Hepatocyte (in vitro differentiated cells): ENCODE results near the gene EXOC6. TPM values are rescaled to one million over a fixed set of nuclear protein-coding genes. Genes with fewer than 3 reads are reported as not detected.

ENCODE experiments used
- DNase-seq: peaks from one replicate; pipeline ENCODE4 v3.0.0-alpha.2; 2016; ENCODE audit warnings: low spot score
- H2AFZ ChIP-seq: fragments of 200-600 bp; sonication (generic); 2 replicates; pipeline ENCODE4 v1.6.0; 2016; ENCODE audit warnings: antibody characterized with exemption, mild to moderate bottlenecking
- H3K27ac ChIP-seq: fragments of 200-600 bp; sonication (generic); 2 replicates; pipeline ENCODE4 v1.5.1; 2016; ENCODE audit warnings: mild to moderate bottlenecking
- H3K27me3 ChIP-seq: fragments of 200-600 bp; sonication (generic); 2 replicates; pipeline ENCODE4 v1.6.1; 2016
- H3K36me3 ChIP-seq: fragments of 200-600 bp; sonication (generic); replicated peaks from 2 replicates; pipeline ENCODE4 v1.5.1; 2016; ENCODE audit warnings: low read depth; ENCODE audit not compliant: insufficient read depth
- H3K4me1 ChIP-seq: fragments of 200-600 bp; sonication (generic); 2 replicates; pipeline ENCODE4 v1.5.1; 2016; ENCODE audit warnings: mild to moderate bottlenecking, moderate library complexity; ENCODE audit not compliant: insufficient read depth
- H3K4me2 ChIP-seq: fragments of 200-600 bp; sonication (generic); 2 replicates; pipeline ENCODE4 v1.6.0; 2016
- H3K4me3 ChIP-seq: fragments of 200-600 bp; sonication (generic); 2 replicates; pipeline ENCODE4 v1.5.1; 2016; ENCODE audit warnings: mild to moderate bottlenecking
- H3K79me2 ChIP-seq: fragments of 200-600 bp; sonication (generic); 2 replicates; pipeline ENCODE4 v1.6.0; 2017; ENCODE audit warnings: mild to moderate bottlenecking
- H3K9me2 ChIP-seq: fragments of 200-600 bp; sonication (generic); replicated peaks from 2 replicates; pipeline ENCODE4 v1.6.0; 2017; ENCODE audit warnings: mild to moderate bottlenecking; ENCODE audit not compliant: insufficient read depth
- H3K9me3 ChIP-seq: fragments of 200-600 bp; sonication (generic); 2 replicates; pipeline ENCODE4 v1.5.1; 2016; ENCODE audit warnings: low read depth, mild to moderate bottlenecking
- H4K20me1 ChIP-seq: fragments of 200-600 bp; sonication (generic); 2 replicates; pipeline ENCODE4 v1.6.0; 2016; ENCODE audit warnings: mild to moderate bottlenecking; ENCODE audit not compliant: insufficient read depth, poor library complexity, severe bottlenecking
- CTCF ChIP-seq: fragments of 200-600 bp; sonication (generic); IDR thresholded peaks from 2 replicates; pipeline ENCODE4 v1.5.1; 2016; ENCODE audit warnings: antibody characterized with exemption, mild to moderate bottlenecking; ENCODE audit not compliant: poor library complexity
- EZH2 ChIP-seq: fragments of 200-600 bp; sonication (generic); IDR thresholded peaks from 2 replicates; pipeline ENCODE4 v1.6.1; 2016; ENCODE audit warnings: antibody characterized with exemption, mild to moderate bottlenecking, borderline replicate concordance
- EZH2phosphoT487 ChIP-seq: fragments of 200-600 bp; sonication (generic); IDR thresholded peaks from one replicate; pipeline ENCODE4 v1.6.1; 2018; ENCODE audit warnings: antibody characterized with exemption, mild to moderate bottlenecking, low read depth, moderate library complexity; ENCODE audit not compliant: unreplicated experiment, severe bottlenecking
- WGBS: methylation state at CpG from one replicate; pipeline ENCODE4 v1.1.6; 2016; ENCODE audit warnings: low lambda C conversion rate; ENCODE audit errors: missing lambda C conversion rate; 5-methylcytosine and 5-hydroxymethylcytosine counted together
- polyA plus RNA-seq: library from polyadenylated mRNA; unstranded; fragments of >200 nt; fragmentation: Nextera tagmentation; extraction: Ambion mirVana; gene quantifications from 2 replicates; pipeline ENCODE4 v1.2.1, GENCODE V29; 2016
- total RNA-seq: library from RNA; depleted of rRNA; stranded (reverse); fragments of >200 nt; gene quantifications from 2 replicates; pipeline ENCODE4 v1.2.3, GENCODE V29; 2014

EXOC6 gene
- total and polyA plus RNA-seq, 2 experiments from 2014 or later, result 5.8 to 11.7 TPM

- Histone ChIP-seq H3K4me3 (no peak overlapping the region), H3K4me2 (no peak overlapping the region), H3K27ac (no peak overlapping the region), H3K27me3 (no peaks in the 10 kb centered on the region), H3K9me3 (no peaks in the 10 kb centered on the region), H3K36me3 (no peaks in the 10 kb centered on the region), H3K79me2 (peaks cover 6% of the 10 kb centered on the region), H3K4me1 (peaks cover 12% of the 10 kb centered on the region), H3K9me2 (no peaks in the 10 kb centered on the region), H2AFZ (no peak overlapping the region), H4K20me1 (no peaks in the 10 kb centered on the region)
- DNase-seq, result no peak
- no peak for TF ChIP-seq EZH2phosphoT487
- TF ChIP-seq CTCF, result no peak
- TF ChIP-seq EZH2, result no peak
Observed at GRCh38 chr10:92890471-92890870, 42.2 kb downstream of the EXOC6 start.

GRCh38 chr10:92891885-92892690 is 43.8 kb downstream of the EXOC6 start:
- Histone ChIP-seq H3K36me3 (no peaks in the 10 kb centered on the region), H3K27ac (peak overlapping the region; percentile 63), H3K4me2 (peak overlapping the region; percentile 27), H3K4me3 (no peak overlapping the region), H3K9me2 (no peaks in the 10 kb centered on the region), H4K20me1 (no peaks in the 10 kb centered on the region), H3K27me3 (no peaks in the 10 kb centered on the region), H3K9me3 (no peaks in the 10 kb centered on the region), H2AFZ (no peak overlapping the region), H3K79me2 (peaks cover 6% of the 10 kb centered on the region), H3K4me1 (peaks cover 8% of the 10 kb centered on the region)
- WGBS, result 71% methylated on average over 5 of the region's 5 CpGs
- peak; percentile 86 for DNase-seq
- TF ChIP-seq CTCF (no peak), EZH2 (no peak), EZH2phosphoT487 (no peak)

GRCh38 chr10:92892691-92893054 is 44.4 kb downstream of the EXOC6 start:
- peak overlapping the region; percentile 26 for H3K4me2 ChIP-seq
- H4K20me1 ChIP-seq, result no peaks in the 10 kb centered on the region
- no peaks in the 10 kb centered on the region for H3K36me3 ChIP-seq
- H3K9me3 ChIP-seq, result no peaks in the 10 kb centered on the region
- H3K4me1 ChIP-seq, result peaks cover 8% of the 10 kb centered on the region
- H2AFZ ChIP-seq, result no peak overlapping the region
- H3K4me3 ChIP-seq, result no peak overlapping the region
- TF ChIP-seq EZH2phosphoT487, result no peak
- TF ChIP-seq CTCF, result no peak
- no peak for TF ChIP-seq EZH2
- no peaks in the 10 kb centered on the region for H3K9me2 ChIP-seq
- peak overlapping the region; percentile 63 for H3K27ac ChIP-seq
- H3K79me2 ChIP-seq, result peaks cover 6% of the 10 kb centered on the region
- peak; percentile 32 for DNase-seq
- WGBS, result 47% methylated on average over 3 of the region's 3 CpGs
- no peaks in the 10 kb centered on the region for H3K27me3 ChIP-seq
